Upper lobe of right lung (tissue), 1 donor: ENCODE measurements around the gene CFAP206. TPM values are rescaled to one million over a fixed set of nuclear protein-coding genes. Genes with fewer than 3 reads are reported as not detected.
A peak's percentile ranks its signal among the peaks of the same experiment; 100 is the strongest.

Source experiments
- ATAC-seq: fragments of 200-7000 bp; cut with Tn5 transposase; one replicate; pipeline ENCODE4 v1.9.1; 2020; ENCODE audit warnings: mild to moderate bottlenecking, moderate library complexity
- DNase-seq: peaks from one replicate; pipeline ENCODE4 v3.0.0-alpha.2; 2020
- H3K27ac ChIP-seq: fragments of 200-600 bp; one replicate; pipeline ENCODE4 v1.8.0; 2022
- H3K27me3 ChIP-seq: fragments of 200-600 bp; one replicate; pipeline ENCODE4 v1.8.0; 2022; ENCODE audit warnings: mild to moderate bottlenecking
- H3K36me3 ChIP-seq: fragments of 200-600 bp; one replicate; pipeline ENCODE4 v1.8.0; 2022
- H3K4me1 ChIP-seq: fragments of 200-600 bp; one replicate; pipeline ENCODE4 v1.8.0; 2022
- H3K4me3 ChIP-seq: fragments of 200-600 bp; one replicate; pipeline ENCODE4 v1.8.0; 2022; ENCODE audit warnings: mild to moderate bottlenecking
- H3K9me3 ChIP-seq: fragments of 200-600 bp; one replicate; pipeline ENCODE4 v1.8.0; 2022
- CTCF ChIP-seq: fragments of 200-600 bp; IDR thresholded peaks from one replicate; pipeline ENCODE4 v1.8.0; 2022; ENCODE audit warnings: antibody characterized with exemption
- intact Hi-C: fragments of 100-400 bp; cut with DNase I; formaldehyde crosslinking; loops from one replicate; pipeline ENCODE4 v1.11.0; 2022
- total RNA-seq: library from RNA; stranded (reverse); fragmentation: NEBNext Ultra II Directional; extraction: Animal tissue kit (Norgen Biotek cat#: 25700); gene quantifications from one replicate; pipeline ENCODE4 v1.2.1, GENCODE V29; 2021
- donor health status: DM: no; HTN: yes; CAD: no; lungs with severe emphysema.

CFAP206 gene
- total RNA-seq, 1 donor from 2014 or later, result 0.26 TPM

DNA sequence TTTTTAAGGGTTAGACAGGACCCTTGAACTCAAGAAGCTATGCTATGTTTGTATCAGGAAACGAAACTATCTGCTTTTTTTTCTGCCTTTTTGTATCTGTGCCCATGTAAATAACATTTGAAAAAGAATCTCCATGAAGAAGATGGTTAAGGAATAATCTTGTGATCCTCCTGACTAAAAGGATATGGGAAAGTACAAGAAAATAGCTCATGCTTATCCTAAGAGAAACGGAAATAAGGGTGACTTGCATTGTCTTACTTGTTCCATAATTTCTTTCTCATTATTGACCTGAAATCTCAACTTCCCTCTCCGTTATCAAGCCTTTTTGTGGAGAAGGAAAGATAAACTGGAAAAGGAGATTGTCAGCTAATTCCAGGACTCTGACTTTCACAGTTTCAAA is 5.9 kb upstream of the CFAP206 start:
- H3K36me3 ChIP-seq, result no peaks in the 10 kb centered on the region
- H3K27me3 ChIP-seq, result no peaks in the 10 kb centered on the region
- H3K4me1 ChIP-seq, result no peaks in the 10 kb centered on the region
- ATAC-seq, result no peak
- intact Hi-C loops, result no loop called here
- no peak overlapping the region for H3K4me3 ChIP-seq
- no peaks in the 10 kb centered on the region for H3K9me3 ChIP-seq
- no peak overlapping the region for H3K27ac ChIP-seq
- no peak for DNase-seq
- TF ChIP-seq CTCF, result no peak

- H3K36me3 ChIP-seq, result no peaks in the 10 kb centered on the region
- H3K9me3 ChIP-seq, result no peaks in the 10 kb centered on the region
- ATAC-seq (peak; percentile 24), DNase-seq (no peak)
- peak overlapping the region; percentile 68 for H3K4me3 ChIP-seq
- H3K27me3 ChIP-seq, result no peaks in the 10 kb centered on the region
- peak overlapping the region; percentile 81 for H3K27ac ChIP-seq
- peaks cover 5% of the 10 kb centered on the region for H3K4me1 ChIP-seq
- intact Hi-C loops, result no loop called here
- no peak for TF ChIP-seq CTCF
These were observed 241 bp upstream of the CFAP206 start for GRCh38 chr6:87407561-87407900.

DNA sequence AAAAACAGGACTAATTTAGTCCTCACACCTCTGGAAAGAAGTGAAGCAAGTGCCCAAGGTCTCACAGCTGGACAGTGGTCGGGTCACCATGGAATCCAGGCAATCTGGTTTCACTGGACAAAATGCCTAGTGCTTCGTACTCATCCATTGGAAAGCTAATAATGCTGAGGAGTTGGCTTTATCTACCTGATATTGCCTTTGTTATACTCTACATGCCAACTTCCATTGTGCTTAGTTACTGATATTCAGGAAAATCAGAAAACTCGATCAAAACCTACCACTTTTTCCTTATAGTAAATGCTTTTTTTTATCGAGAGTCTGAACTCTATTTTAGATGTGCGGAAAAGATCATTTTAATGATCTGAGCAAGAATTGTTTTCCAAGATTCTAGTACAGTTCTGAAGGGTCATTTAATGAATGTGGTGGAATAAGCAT is 966 bp downstream of the CFAP206 start:
- Histone ChIP-seq H3K27ac (peak overlapping the region; percentile 81), H3K4me1 (peaks cover 5% of the 10 kb centered on the region), H3K36me3 (no peaks in the 10 kb centered on the region), H3K4me3 (peak overlapping the region; percentile 68), H3K27me3 (no peaks in the 10 kb centered on the region), H3K9me3 (no peaks in the 10 kb centered on the region)
- DNase-seq (no peak), ATAC-seq (no peak)
- TF ChIP-seq CTCF, result no peak
- intact Hi-C loops, result no loop called here

DNA sequence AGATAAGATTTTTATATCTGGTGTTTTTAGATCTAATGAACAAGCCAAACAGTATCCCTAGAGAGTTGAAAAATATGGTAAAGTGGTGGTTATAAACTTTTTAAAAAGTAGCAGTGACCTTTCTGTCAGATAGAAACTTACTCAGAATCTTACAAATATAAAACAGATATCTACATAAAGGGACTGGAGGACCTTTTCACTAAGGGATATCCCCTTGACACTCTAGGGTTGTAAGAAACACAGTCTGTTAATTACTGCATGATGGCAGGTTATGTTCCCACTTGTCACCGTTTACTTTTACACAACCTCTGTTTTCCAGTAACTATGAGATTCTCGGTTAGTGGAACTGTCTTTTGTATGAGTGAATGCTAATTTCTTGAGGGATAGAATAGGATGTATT is 11.5 kb downstream of the CFAP206 start:
- DNase-seq (no peak), ATAC-seq (no peak)
- no peak for TF ChIP-seq CTCF
- Histone ChIP-seq H3K4me3 (no peak overlapping the region), H3K27ac (no peak overlapping the region), H3K27me3 (no peaks in the 10 kb centered on the region), H3K36me3 (no peaks in the 10 kb centered on the region), H3K4me1 (no peaks in the 10 kb centered on the region), H3K9me3 (no peaks in the 10 kb centered on the region)
- intact Hi-C loops, result no loop called here

GRCh38 chr6:87420360-87420759 is 12.6 kb downstream of the CFAP206 start:
- intact Hi-C loops, result no loop called here
- Histone ChIP-seq H3K36me3 (no peaks in the 10 kb centered on the region), H3K4me3 (no peak overlapping the region), H3K27me3 (no peaks in the 10 kb centered on the region), H3K4me1 (no peaks in the 10 kb centered on the region), H3K27ac (no peak overlapping the region), H3K9me3 (no peaks in the 10 kb centered on the region)
- no peak for DNase-seq
- ATAC-seq, result no peak
- TF ChIP-seq CTCF, result no peak

GRCh38 chr6:87421576-87421975 is 13.8 kb downstream of the CFAP206 start:
- no peak for TF ChIP-seq CTCF
- DNase-seq (no peak), ATAC-seq (no peak)
- Histone ChIP-seq H3K27ac (no peak overlapping the region), H3K27me3 (no peaks in the 10 kb centered on the region), H3K9me3 (no peaks in the 10 kb centered on the region), H3K36me3 (no peaks in the 10 kb centered on the region), H3K4me1 (no peaks in the 10 kb centered on the region), H3K4me3 (no peak overlapping the region)
- intact Hi-C loops, result no loop called here
